H9 (cell line): Measurements from ENCODE around the gene SP3. TPM values are rescaled to one million over a fixed set of nuclear protein-coding genes. Genes with fewer than 3 reads are reported as not detected.

Experiments used
- DNase-seq: peaks from one replicate; pipeline ENCODE4 v3.0.0-alpha.2; 2017
- H2AFZ ChIP-seq: one replicate; pipeline ENCODE4 v1.6.1; 2013; ENCODE audit warnings: mild to moderate bottlenecking, low read length, control low read depth, moderate library complexity
- H2AK5ac ChIP-seq: 2 replicates; pipeline ENCODE4 v1.6.1; 2013; ENCODE audit warnings: low read length, control low read depth, mixed read lengths; ENCODE audit not compliant: insufficient read length
- H2BK120ac ChIP-seq: one replicate; pipeline ENCODE4 v1.6.1; 2013; ENCODE audit warnings: low read depth, mild to moderate bottlenecking, low read length, control low read depth, inconsistent platforms; ENCODE audit not compliant: poor library complexity, severe bottlenecking
- H2BK12ac ChIP-seq: 2 replicates; pipeline ENCODE4 v1.6.1; 2013; ENCODE audit warnings: low read length, control low read depth, mixed read lengths, low read depth; ENCODE audit not compliant: insufficient read length
- H2BK15ac ChIP-seq: 2 replicates; pipeline ENCODE4 v1.6.1; 2013; ENCODE audit warnings: low read depth, low read length, control low read depth
- H2BK20ac ChIP-seq: one replicate; pipeline ENCODE4 v1.6.1; 2013; ENCODE audit warnings: low read depth, mild to moderate bottlenecking, low read length, control low read depth, inconsistent platforms; ENCODE audit not compliant: poor library complexity, severe bottlenecking
- H2BK5ac ChIP-seq: 2 replicates; pipeline ENCODE4 v1.6.1; 2013; ENCODE audit warnings: low read length, control low read depth, mixed read lengths; ENCODE audit not compliant: insufficient read length
- H3K14ac ChIP-seq: 2 replicates; pipeline ENCODE4 v1.6.1; 2013; ENCODE audit warnings: low read length, control low read depth; ENCODE audit not compliant: insufficient read depth
- H3K18ac ChIP-seq: 2 replicates; pipeline ENCODE4 v1.6.1; 2013; ENCODE audit warnings: low read depth, mild to moderate bottlenecking, mixed read lengths, low read length, control low read depth; ENCODE audit not compliant: insufficient read length
- H3K23ac ChIP-seq: 2 replicates; pipeline ENCODE4 v1.6.1; 2013; ENCODE audit warnings: low read length, control low read depth, mixed read lengths, low read depth; ENCODE audit not compliant: insufficient read length
- H3K23me2 ChIP-seq: 2 replicates; pipeline ENCODE4 v1.6.1; 2013; ENCODE audit warnings: low read depth, mild to moderate bottlenecking, mixed read lengths, low read length, control low read depth; ENCODE audit not compliant: insufficient read length, poor library complexity, severe bottlenecking
- H3K27ac ChIP-seq: 2 replicates; pipeline ENCODE4 v1.5.1; 2013; ENCODE audit warnings: low read length, control low read depth, mixed read lengths, low read depth; ENCODE audit not compliant: insufficient read length
- H3K27me3 ChIP-seq: 2 replicates; pipeline ENCODE4 v1.6.1; 2013; ENCODE audit warnings: low read length, control low read depth, inconsistent platforms; ENCODE audit not compliant: insufficient read depth
- H3K4ac ChIP-seq: 2 replicates; pipeline ENCODE4 v1.6.1; 2013; ENCODE audit warnings: low read depth, mild to moderate bottlenecking, control low read depth, inconsistent platforms, low read length, moderate library complexity
- H3K4me1 ChIP-seq: 2 replicates; pipeline ENCODE4 v1.6.1; 2013; ENCODE audit warnings: low read length, control low read depth, inconsistent platforms; ENCODE audit not compliant: insufficient read depth
- H3K4me2 ChIP-seq: 2 replicates; pipeline ENCODE4 v1.6.1; 2013; ENCODE audit warnings: low read length, control low read depth, mixed read lengths; ENCODE audit not compliant: insufficient read length, insufficient read depth
- H3K56ac ChIP-seq: 2 replicates; pipeline ENCODE4 v1.6.1; 2013; ENCODE audit warnings: low read depth, mild to moderate bottlenecking, mixed read lengths, low read length, control low read depth; ENCODE audit not compliant: insufficient read length
- H3K79me1 ChIP-seq: 2 replicates; pipeline ENCODE4 v1.6.1; 2013; ENCODE audit warnings: low read depth, mild to moderate bottlenecking, moderate library complexity, low read length, control low read depth, inconsistent platforms; ENCODE audit not compliant: insufficient read depth, poor library complexity, severe bottlenecking
- H3K79me2 ChIP-seq: 2 replicates; pipeline ENCODE4 v1.6.1; 2013; ENCODE audit warnings: low read length, control low read depth, inconsistent platforms; ENCODE audit not compliant: insufficient read depth
- H3K9ac ChIP-seq: 2 replicates; pipeline ENCODE4 v1.6.1; 2013; ENCODE audit warnings: low read length, control low read depth, mixed read lengths; ENCODE audit not compliant: insufficient read length; ENCODE audit errors: extremely low read depth
- H3K9me3 ChIP-seq: one replicate; pipeline ENCODE4 v1.6.1; 2013; ENCODE audit warnings: low read depth, low read length, inconsistent platforms; ENCODE audit not compliant: control insufficient read depth
- H3T11ph ChIP-seq: one replicate; pipeline ENCODE4 v1.6.1; 2013; ENCODE audit warnings: mild to moderate bottlenecking, low read length, control low read depth, inconsistent platforms
- H4K20me1 ChIP-seq: one replicate; pipeline ENCODE4 v1.6.1; 2013; ENCODE audit not compliant: control insufficient read depth, insufficient read length, insufficient read depth
- H4K5ac ChIP-seq: 2 replicates; pipeline ENCODE4 v1.6.1; 2013; ENCODE audit warnings: low read depth, mild to moderate bottlenecking, mixed read lengths, low read length, control low read depth; ENCODE audit not compliant: insufficient read length
- H4K8ac ChIP-seq: replicated peaks from 2 replicates; pipeline ENCODE4 v1.6.1; 2013; ENCODE audit warnings: low read length, control low read depth, mixed read lengths, low read depth; ENCODE audit not compliant: insufficient read length
- H4K91ac ChIP-seq: 2 replicates; pipeline ENCODE4 v1.6.1; 2013; ENCODE audit warnings: low read depth, mild to moderate bottlenecking, moderate library complexity, mixed read lengths, low read length, control low read depth; ENCODE audit not compliant: insufficient read length
- H3K27ac Mint-ChIP-seq, 3 experiments: 2 replicates in 2 of 3; 3 replicates in 1 of 3; pipeline ENCODE4 v1.8.0; 2020 to 2021; ENCODE audit warnings: mixed read lengths in 3 of 3, mild to moderate bottlenecking in 1 of 3, moderate library complexity in 1 of 3
- H3K27me3 Mint-ChIP-seq: 2 replicates; pipeline ENCODE4 v1.8.0; 2021; ENCODE audit warnings: low read depth, mild to moderate bottlenecking, moderate library complexity, mixed read lengths
- H3K36me3 Mint-ChIP-seq, 3 experiments: 2 replicates in 2 of 3; 3 replicates in 1 of 3; pipeline ENCODE4 v1.8.0; 2020 to 2021; ENCODE audit warnings: low read depth in 3 of 3, mixed read lengths in 3 of 3; ENCODE audit not compliant: insufficient read depth in 1 of 3
- H3K4me1 Mint-ChIP-seq, 2 experiments: 2 replicates each; pipeline ENCODE4 v1.8.0; 2020; ENCODE audit warnings: mixed read lengths in 2 of 2
- H3K4me3 Mint-ChIP-seq, 2 experiments: 2 replicates in 1 of 2; 3 replicates in 1 of 2; pipeline ENCODE4 v1.8.0; 2020 to 2021; ENCODE audit warnings: mild to moderate bottlenecking in 2 of 2, mixed read lengths in 2 of 2, moderate library complexity in 1 of 2
- H3K9me3 Mint-ChIP-seq, 2 experiments: 2 replicates in 1 of 2; 3 replicates in 1 of 2; pipeline ENCODE4 v1.8.0; 2020; ENCODE audit warnings: mild to moderate bottlenecking in 2 of 2, mixed read lengths in 2 of 2, moderate library complexity in 1 of 2
- total RNA-seq: library from RNA; stranded (reverse); gene quantifications from 2 replicates; pipeline ENCODE4 v1.2.1, GENCODE V29; 2021
- TF ChIP-seq, protein P1 (sequence below): fragments of 200-600 bp; sonication (generic); conservative IDR thresholded peaks from 3 replicates; pipeline ENCODE4 v1.8.0; 2021; ENCODE audit warnings: antibody characterized with exemption, mild to moderate bottlenecking

Gene SP3
- total RNA-seq, 1 experiment from 2014 or later: 86.3 TPM

DNA sequence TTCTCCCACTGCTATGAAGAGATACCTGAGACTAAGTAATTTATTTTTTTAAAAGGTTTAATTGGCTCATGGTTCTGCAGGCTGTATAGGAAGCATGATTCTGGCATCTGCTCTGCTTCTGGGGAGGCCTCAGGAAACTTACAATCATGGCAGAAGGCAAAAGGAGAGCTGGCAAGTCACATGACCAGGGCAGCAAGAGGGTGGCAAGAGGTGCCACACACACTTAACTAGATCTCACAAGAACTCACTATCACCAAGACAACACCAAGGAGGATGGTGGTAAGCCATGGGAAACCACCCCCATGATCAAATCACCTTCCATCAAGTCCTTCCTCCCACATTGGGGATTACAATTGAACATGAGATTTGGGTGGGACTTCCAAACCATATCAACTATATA lies 38.3 kb downstream of the SP3 start:
- no peak overlapping the region for H2BK20ac ChIP-seq
- 0 out of 5 replicates have a peak, but pooled peaks cover 0 to 3% of the 10 kb centered on the region in 2 experiments for H3K9me3 Mint-ChIP-seq
- peaks cover 10% of the 10 kb centered on the region; the same call in 1 of the 2 replicates for H3K79me2 ChIP-seq
- no peak overlapping the region for H3K4ac ChIP-seq
- H3K9ac ChIP-seq: no peak overlapping the region
- no peak overlapping the region for H3K14ac ChIP-seq
- H3K4me1 ChIP-seq: no peaks in the 10 kb centered on the region
- H3K4me3 Mint-ChIP-seq: no peak overlapping the region
- no peak overlapping the region for H2BK5ac ChIP-seq
- no peak overlapping the region for H2BK120ac ChIP-seq
- no peak overlapping the region for H3K23ac ChIP-seq
- H3K79me1 ChIP-seq: peaks cover 2% of the 10 kb centered on the region
- TF ChIP-seq, protein P1, sequence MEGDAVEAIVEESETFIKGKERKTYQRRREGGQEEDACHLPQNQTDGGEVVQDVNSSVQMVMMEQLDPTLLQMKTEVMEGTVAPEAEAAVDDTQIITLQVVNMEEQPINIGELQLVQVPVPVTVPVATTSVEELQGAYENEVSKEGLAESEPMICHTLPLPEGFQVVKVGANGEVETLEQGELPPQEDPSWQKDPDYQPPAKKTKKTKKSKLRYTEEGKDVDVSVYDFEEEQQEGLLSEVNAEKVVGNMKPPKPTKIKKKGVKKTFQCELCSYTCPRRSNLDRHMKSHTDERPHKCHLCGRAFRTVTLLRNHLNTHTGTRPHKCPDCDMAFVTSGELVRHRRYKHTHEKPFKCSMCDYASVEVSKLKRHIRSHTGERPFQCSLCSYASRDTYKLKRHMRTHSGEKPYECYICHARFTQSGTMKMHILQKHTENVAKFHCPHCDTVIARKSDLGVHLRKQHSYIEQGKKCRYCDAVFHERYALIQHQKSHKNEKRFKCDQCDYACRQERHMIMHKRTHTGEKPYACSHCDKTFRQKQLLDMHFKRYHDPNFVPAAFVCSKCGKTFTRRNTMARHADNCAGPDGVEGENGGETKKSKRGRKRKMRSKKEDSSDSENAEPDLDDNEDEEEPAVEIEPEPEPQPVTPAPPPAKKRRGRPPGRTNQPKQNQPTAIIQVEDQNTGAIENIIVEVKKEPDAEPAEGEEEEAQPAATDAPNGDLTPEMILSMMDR: no peak
- H3K36me3 Mint-ChIP-seq: peaks cover 6 to 23% (median 14%) of the 10 kb centered on the region in 3 experiments; a peak in 6 of 7 replicates
- H3T11ph ChIP-seq: no peak overlapping the region
- H3K27ac ChIP-seq: no peak overlapping the region
- H3K27me3 ChIP-seq: no peaks in the 10 kb centered on the region
- no peak overlapping the region for H4K91ac ChIP-seq
- no peaks in the 10 kb centered on the region for H3K23me2 ChIP-seq
- no peak overlapping the region for H2BK15ac ChIP-seq
- no peaks in the 10 kb centered on the region for H3K27me3 Mint-ChIP-seq
- H4K5ac ChIP-seq: no peak overlapping the region
- no peak overlapping the region for H3K27ac Mint-ChIP-seq
- H3K4me2 ChIP-seq: no peak overlapping the region
- H2AFZ ChIP-seq: no peak overlapping the region
- H2BK12ac ChIP-seq: no peak overlapping the region
- no peak for DNase-seq
- no peaks in the 10 kb centered on the region for H3K9me3 ChIP-seq
- H2AK5ac ChIP-seq: no peak overlapping the region
- no peak overlapping the region for H3K56ac ChIP-seq
- no peaks in the 10 kb centered on the region for H4K20me1 ChIP-seq
- peaks cover 4 to 10% of the 10 kb centered on the region in 2 experiments; a peak in 1 of 4 replicates for H3K4me1 Mint-ChIP-seq
- no peak overlapping the region for H4K8ac ChIP-seq
- H3K18ac ChIP-seq: no peak overlapping the region
